Heart left ventricle (tissue), 13 donors: ENCODE measurements around the gene ZNF511.

Experiments used
- CTCF ChIP-seq, 12 donors: fragments of 200-600 bp; sonication (generic) in 4 of 12; IDR thresholded peaks; one replicate each; pipeline versions ENCODE4 v1.5.0 to v1.8.0; 2018 to 2022; ENCODE audit warnings: antibody characterized with exemption in 12 of 12, mild to moderate bottlenecking in 5 of 12
- POLR2A ChIP-seq, 2 donors: fragments of 450-650 bp; IDR thresholded peaks; one replicate each; pipeline ENCODE4 v1.6.1; 2017; ENCODE audit warnings: antibody characterized with exemption in 2 of 2, mild to moderate bottlenecking in 2 of 2, moderate library complexity in 2 of 2
- donor health status: ischemic (EF 13 %, LVEDD 7.1; RV severe dilation, severe dysfunction).
- donor health status: DM: no; HTN: yes; CAD: no.
- donor health status: DM: no; HTN: no; CAD: no.
- donor health status: ischemic (EF 25% LVEDD 6.9; RV normal size, moderate dysfunction).
- donor health status: ischemic (EF 25% LVEDD 5.7; RV mildly dilated, moderate dysfunction).
- donor health status: ischemic (EF 35%, LVEDD 5.7; RV mildly dilated, moderate dysfunction).
- donor health status: nonischemic (EF 11% LVEDD 7.7; RV severe dilation, severe dysfunction).
- donor health status: DM: yes; HTN: yes; CAD: no.
- donor health status: PGD.
- donor health status: ischemic (EF 29% LVEDD 5.4; RV normal size, mild dysfunction).
- donor health status: nonischemic (EF 23%, LVEDD 6.1; RV moderate dilation, normal function).

- TF ChIP-seq CTCF (IDR thresholded peaks at IDR 0.05) (no peak), POLR2A (IDR thresholded peaks at IDR 0.05) (no peak)
These were observed 41.4 kb upstream of the ZNF511 start for GRCh38 chr10:133267293-133267692.
